SK-N-SH (cell line): ENCODE data around the gene PRPS1. TPM values are rescaled to one million over a fixed set of nuclear protein-coding genes. Genes with fewer than 3 reads are reported as not detected.

Experiments
- CTCF ChIA-PET: fragments of 300-600, 350-600 bp; formaldehyde crosslinking; extraction: SDS; loops from one replicate; lab custom pipeline; 2021; lab: Yijun Ruan, JAX
- POLR2A ChIA-PET: fragments of 350-600 bp; sonication (Branson Sonifier 250); formaldehyde crosslinking; extraction: SDS; loops from one replicate; lab custom pipeline; 2020; ENCODE audit warnings: antibody characterized with exemption, inconsistent platforms; lab: Yijun Ruan, JAX
- DNase-seq: peaks from one replicate; pipeline ENCODE4 v3.0.0; 2012
- H2AFZ ChIP-seq: fragments of 200-600 bp; sonication (generic); 2 replicates; pipeline ENCODE4 v1.8.1; 2016; ENCODE audit warnings: antibody characterized with exemption, mild to moderate bottlenecking, low read depth
- H3F3A ChIP-seq: fragments of 200-600 bp; sonication (generic); replicated peaks from 2 replicates; pipeline ENCODE3; 2016; ENCODE audit warnings: antibody characterized with exemption, mild to moderate bottlenecking; ENCODE audit not compliant: insufficient read depth
- H3K27ac ChIP-seq, 2 experiments: fragments of 200-500 bp in 1 of 2; fragments of 200-600 bp in 1 of 2; sonication (Bioruptor generic) in 1 of 2; sonication (generic), shearing (Covaris generic) in 1 of 2; 2 replicates each; pipeline versions ENCODE4 v1.5.1 to v1.6.1; 2014 to 2016; ENCODE audit warnings: low read depth in 2 of 2, inconsistent platforms in 1 of 2, low read length in 1 of 2, mild to moderate bottlenecking in 1 of 2, mixed read lengths in 1 of 2
- H3K27me3 ChIP-seq: fragments of 200-600 bp; sonication (generic), shearing (Covaris generic); 2 replicates; pipeline ENCODE4 v1.6.1; 2016; ENCODE audit warnings: mixed run types; ENCODE audit not compliant: insufficient read depth
- H3K36me3 ChIP-seq, 2 experiments: fragments of 200-500 bp in 1 of 2; fragments of 200-600 bp in 1 of 2; sonication (Bioruptor generic) in 1 of 2; sonication (generic) in 1 of 2; replicated peaks in 1 of 2; 2 replicates each; pipeline versions ENCODE3 to v1.5.1; 2014 to 2016; ENCODE audit warnings: low read length in 1 of 2, mild to moderate bottlenecking in 1 of 2; ENCODE audit not compliant: insufficient read depth in 2 of 2, control insufficient read depth in 1 of 2
- H3K4me1 ChIP-seq, 2 experiments: fragments of 200-500 bp in 1 of 2; fragments of 200-600 bp in 1 of 2; sonication (Bioruptor generic) in 1 of 2; sonication (generic), shearing (Covaris generic) in 1 of 2; 2 replicates each; pipeline versions ENCODE4 v1.5.1 to v1.6.1; 2014 to 2016; ENCODE audit warnings: low read depth in 1 of 2, low read length in 1 of 2, mixed run types in 1 of 2; ENCODE audit not compliant: insufficient read depth in 2 of 2, control insufficient read depth in 1 of 2
- H3K4me2 ChIP-seq: fragments of 200-600 bp; sonication (generic), shearing (Covaris generic); 2 replicates; pipeline ENCODE4 v1.6.1; 2017; ENCODE audit warnings: mixed run types
- H3K4me3 ChIP-seq, 2 experiments: fragments of 200-500 bp in 1 of 2; fragments of 200-600 bp in 1 of 2; sonication (Bioruptor generic) in 1 of 2; sonication (generic), shearing (Covaris generic) in 1 of 2; 2 replicates each; pipeline versions ENCODE4 v1.5.1 to v1.8.1; 2014 to 2016; ENCODE audit warnings: low read depth in 2 of 2, inconsistent platforms in 1 of 2, low read length in 1 of 2, mild to moderate bottlenecking in 1 of 2, mixed read lengths in 1 of 2, moderate library complexity in 1 of 2
- H3K79me2 ChIP-seq: fragments of 200-600 bp; sonication (generic); 2 replicates; pipeline ENCODE4 v1.8.1; 2017; ENCODE audit warnings: mild to moderate bottlenecking; ENCODE audit not compliant: insufficient read depth
- H3K9ac ChIP-seq: fragments of 200-600 bp; sonication (generic); 2 replicates; pipeline ENCODE4 v1.6.1; 2017; ENCODE audit warnings: mixed run types
- H3K9me2 ChIP-seq: fragments of 200-600 bp; sonication (generic); 2 replicates; pipeline ENCODE4 v1.6.1; 2017; ENCODE audit warnings: mixed run types
- H3K9me3 ChIP-seq: fragments of 200-600 bp; sonication (generic); 2 replicates; pipeline ENCODE4 v1.6.1; 2017; ENCODE audit warnings: mixed run types, mild to moderate bottlenecking, moderate library complexity
- H4K20me1 ChIP-seq: fragments of 200-600 bp; sonication (generic); 2 replicates; pipeline ENCODE4 v1.6.1; 2017; ENCODE audit warnings: mild to moderate bottlenecking, mixed run types; ENCODE audit not compliant: insufficient read depth
- EP300 ChIP-seq, 2 experiments: IDR thresholded peaks; 2 replicates each; pipeline versions ENCODE4 v1.4.0 to v1.6.1; 2012; ENCODE audit warnings: borderline replicate concordance in 1 of 2, low read depth in 1 of 2, low read length in 1 of 2
- EZH2phosphoT487 ChIP-seq: fragments of 200-600 bp; sonication (generic); IDR thresholded peaks from 2 replicates; pipeline ENCODE4 v1.6.1; 2017; ENCODE audit warnings: low read depth, mixed run types, mild to moderate bottlenecking, antibody characterized with exemption, moderate library complexity, borderline replicate concordance
- MEF2A ChIP-seq: IDR thresholded peaks from 2 replicates; pipeline ENCODE4 v1.4.0; 2012; ENCODE audit warnings: low read depth, borderline replicate concordance
- RXRA ChIP-seq: IDR thresholded peaks from 2 replicates; pipeline ENCODE4 v1.4.0; 2012; ENCODE audit warnings: low read depth, mild to moderate bottlenecking, borderline replicate concordance
- TAF1 ChIP-seq: IDR thresholded peaks from 2 replicates; pipeline ENCODE4 v1.6.1; 2012; ENCODE audit warnings: low read depth, mild to moderate bottlenecking, low read length, moderate library complexity, borderline replicate concordance
- YY1 ChIP-seq: IDR thresholded peaks from 2 replicates; pipeline ENCODE4 v1.4.0; 2012; ENCODE audit warnings: low read depth, mild to moderate bottlenecking
- WGBS: methylation state at CpG from one replicate; pipeline ENCODE4 v1.1.6; 2017; ENCODE audit warnings: low lambda C conversion rate; 5-methylcytosine and 5-hydroxymethylcytosine counted together
- polyA plus RNA-seq, 3 experiments: library from polyadenylated mRNA; depleted of rRNA; stranded (reverse); fragments of >200 nt; gene quantifications; 2 replicates each; pipeline ENCODE4 v1.2.3, GENCODE V29; 2012
- TF ChIP-seq, protein P1 (sequence below): IDR thresholded peaks from 2 replicates; pipeline ENCODE4; 2012
- TF ChIP-seq, protein P2 (sequence below): fragments of 200-600 bp; sonication (generic); IDR thresholded peaks from 2 replicates; pipeline ENCODE4 v1.6.1; 2017; ENCODE audit warnings: antibody characterized with exemption, mild to moderate bottlenecking, moderate library complexity

Gene PRPS1
- polyA plus RNA-seq, 1 of the 3 experiments (the other 2 are of a cell fraction), result 42.3 TPM

DNA sequence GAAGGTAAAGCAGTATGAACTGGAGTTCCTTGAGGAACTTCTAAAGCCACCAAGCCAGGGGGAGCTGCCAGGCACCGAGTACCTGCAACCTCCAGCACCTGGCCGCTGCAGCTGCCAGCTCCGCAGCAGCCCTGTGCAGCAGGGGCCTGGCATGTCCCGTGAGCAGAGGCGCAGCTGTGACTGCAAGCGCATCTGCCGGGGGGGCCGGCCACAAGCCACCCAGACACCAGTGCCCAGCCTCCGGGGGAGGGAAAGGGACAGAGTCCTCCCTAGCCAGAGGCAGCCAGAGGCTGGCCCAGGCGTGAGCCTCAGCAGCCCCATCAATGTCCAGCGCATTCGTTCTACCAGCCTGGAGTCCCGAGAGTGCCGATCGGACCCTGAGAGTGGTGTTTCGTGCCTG, 26.6 kb upstream of the PRPS1 start (continued):
- TF ChIP-seq, protein P1, sequence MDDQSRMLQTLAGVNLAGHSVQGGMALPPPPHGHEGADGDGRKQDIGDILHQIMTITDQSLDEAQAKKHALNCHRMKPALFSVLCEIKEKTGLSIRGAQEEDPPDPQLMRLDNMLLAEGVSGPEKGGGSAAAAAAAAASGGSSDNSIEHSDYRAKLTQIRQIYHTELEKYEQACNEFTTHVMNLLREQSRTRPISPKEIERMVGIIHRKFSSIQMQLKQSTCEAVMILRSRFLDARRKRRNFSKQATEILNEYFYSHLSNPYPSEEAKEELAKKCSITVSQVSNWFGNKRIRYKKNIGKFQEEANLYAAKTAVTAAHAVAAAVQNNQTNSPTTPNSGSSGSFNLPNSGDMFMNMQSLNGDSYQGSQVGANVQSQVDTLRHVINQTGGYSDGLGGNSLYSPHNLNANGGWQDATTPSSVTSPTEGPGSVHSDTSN, result no peak
- TF ChIP-seq MEF2A (no peak), RXRA (no peak), YY1 (no peak), EP300 (IDR thresholded peaks at IDR 0.05; ENCODE audit: borderline replicate concordance in 1 of 2, low read depth in 1 of 2, low read length in 1 of 2) (no peak)

DNA sequence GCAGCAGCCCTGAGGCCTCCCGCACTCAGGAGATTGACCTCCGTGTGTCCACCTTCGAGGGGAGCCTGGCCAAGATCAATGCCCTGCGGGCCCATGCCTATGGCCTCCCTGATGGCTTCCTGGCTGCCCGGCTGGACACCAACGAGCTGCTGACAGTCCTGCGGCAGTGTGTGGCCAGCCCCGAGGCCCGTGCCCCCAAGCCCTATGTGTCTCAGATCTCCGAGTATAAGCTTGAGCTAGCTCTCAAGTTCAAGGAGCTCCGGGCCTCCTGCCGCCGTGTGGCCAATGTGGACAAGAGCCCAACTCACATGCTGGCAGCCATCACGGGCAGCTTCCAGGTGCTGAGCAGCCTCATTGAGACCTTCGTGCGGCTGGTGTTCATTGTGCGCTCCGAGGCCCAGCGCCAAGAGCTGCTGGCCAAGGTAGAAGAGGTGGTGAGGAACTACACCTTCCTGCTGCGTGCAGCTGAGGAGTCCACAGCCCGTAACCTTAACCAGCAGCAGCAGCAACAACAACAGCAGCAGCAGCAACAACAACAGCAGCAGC, 25.5 kb upstream of the PRPS1 start:
- ChIA-PET CTCF (interaction anchor here (1.1 kb wide), 1 partner anchor 57 kb away, joined by 4 read pairs; no protein-coding TSS in a partner anchor), POLR2A (interaction anchor here (0.6 kb wide), 1 partner anchor 16 kb away, joined by 4 read pairs; no protein-coding TSS in a partner anchor)
- H2AFZ ChIP-seq, result no peak overlapping the region
- H3K9me2 ChIP-seq, result no peaks in the 10 kb centered on the region
- TF ChIP-seq EZH2phosphoT487, result no peak
- TF ChIP-seq, protein P2, sequence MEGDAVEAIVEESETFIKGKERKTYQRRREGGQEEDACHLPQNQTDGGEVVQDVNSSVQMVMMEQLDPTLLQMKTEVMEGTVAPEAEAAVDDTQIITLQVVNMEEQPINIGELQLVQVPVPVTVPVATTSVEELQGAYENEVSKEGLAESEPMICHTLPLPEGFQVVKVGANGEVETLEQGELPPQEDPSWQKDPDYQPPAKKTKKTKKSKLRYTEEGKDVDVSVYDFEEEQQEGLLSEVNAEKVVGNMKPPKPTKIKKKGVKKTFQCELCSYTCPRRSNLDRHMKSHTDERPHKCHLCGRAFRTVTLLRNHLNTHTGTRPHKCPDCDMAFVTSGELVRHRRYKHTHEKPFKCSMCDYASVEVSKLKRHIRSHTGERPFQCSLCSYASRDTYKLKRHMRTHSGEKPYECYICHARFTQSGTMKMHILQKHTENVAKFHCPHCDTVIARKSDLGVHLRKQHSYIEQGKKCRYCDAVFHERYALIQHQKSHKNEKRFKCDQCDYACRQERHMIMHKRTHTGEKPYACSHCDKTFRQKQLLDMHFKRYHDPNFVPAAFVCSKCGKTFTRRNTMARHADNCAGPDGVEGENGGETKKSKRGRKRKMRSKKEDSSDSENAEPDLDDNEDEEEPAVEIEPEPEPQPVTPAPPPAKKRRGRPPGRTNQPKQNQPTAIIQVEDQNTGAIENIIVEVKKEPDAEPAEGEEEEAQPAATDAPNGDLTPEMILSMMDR, result no peak
- H3K4me1 ChIP-seq, result no peaks in the 10 kb centered on the region
- no peaks in the 10 kb centered on the region for H3K79me2 ChIP-seq
- WGBS, result 8% methylated on average over 2 of the region's 21 CpGs
- no peak for DNase-seq
- no peak overlapping the region for H3K4me2 ChIP-seq
- no peak overlapping the region for H3K9ac ChIP-seq
- no peaks in the 10 kb centered on the region; the same call in 1 of the 2 replicates for H3K27me3 ChIP-seq
- H3F3A ChIP-seq, result no peaks in the 10 kb centered on the region
- H3K4me3 ChIP-seq, result no peak overlapping the region
- H3K27ac ChIP-seq, result no peak overlapping the region
- H3K9me3 ChIP-seq, result no peaks in the 10 kb centered on the region
- H3K36me3 ChIP-seq, result no peaks in the 10 kb centered on the region
- no peaks in the 10 kb centered on the region for H4K20me1 ChIP-seq

DNA sequence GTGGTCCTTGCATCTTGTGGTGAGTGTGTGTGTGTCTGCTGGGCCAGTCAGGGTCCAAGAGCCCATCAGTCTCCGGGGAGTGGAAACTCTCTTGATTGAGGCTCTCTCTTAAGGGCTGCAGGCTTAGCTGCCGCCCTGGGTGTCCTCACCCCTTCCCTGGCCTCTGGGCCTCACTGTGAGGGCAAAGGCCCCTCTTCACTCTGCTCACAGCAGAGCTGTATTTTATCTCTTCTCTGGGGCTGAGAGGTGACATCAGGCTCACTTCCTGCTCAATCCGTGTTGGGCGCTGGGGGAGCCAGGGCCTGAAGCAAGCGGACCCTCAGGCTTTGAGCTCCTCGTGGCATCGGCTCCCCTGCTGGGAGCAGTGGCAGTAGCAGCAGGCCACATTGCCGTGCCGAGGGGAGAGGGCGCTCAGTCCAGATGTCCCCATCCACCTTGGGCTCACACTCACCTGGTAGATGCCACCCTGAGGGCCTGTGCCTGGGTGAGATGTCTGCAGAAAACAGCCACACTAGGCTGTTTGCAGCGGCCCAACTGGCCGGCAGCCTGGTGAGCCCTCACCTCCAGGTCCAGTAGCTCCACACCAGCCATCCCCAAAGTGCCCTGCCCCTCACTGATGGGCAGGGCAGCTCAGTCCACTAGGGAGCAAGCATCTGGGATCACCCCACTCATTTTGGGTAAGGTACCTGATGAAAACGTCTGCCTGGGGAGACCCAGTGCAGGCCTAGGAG, 24.7 kb upstream of the PRPS1 start:
- Histone ChIP-seq H3K4me3 (no peak overlapping the region), H3K27ac (no peak overlapping the region), H3K36me3 (no peaks in the 10 kb centered on the region), H3K9ac (no peak overlapping the region), H3K4me2 (no peak overlapping the region), H3K9me2 (no peaks in the 10 kb centered on the region), H3F3A (no peaks in the 10 kb centered on the region), H2AFZ (no peak overlapping the region), H3K4me1 (no peaks in the 10 kb centered on the region), H3K9me3 (no peaks in the 10 kb centered on the region), H3K27me3 (no peaks in the 10 kb centered on the region; the same call in 1 of the 2 replicates), H3K79me2 (no peaks in the 10 kb centered on the region), H4K20me1 (no peaks in the 10 kb centered on the region)
- DNase-seq, result no peak
- no peak for TF ChIP-seq TAF1
- POLR2A ChIA-PET, result no interaction called here
- CTCF ChIA-PET, result interaction anchor here (1.1 kb wide), 1 partner anchor 56 kb away, joined by 4 read pairs; no protein-coding TSS in a partner anchor
- WGBS, result 33% methylated on average over 9 of the region's 13 CpGs
